Esophagus squamous epithelium (tissue), 4 donors: ENCODE data around the gene NOXA1.

Source experiments
- CTCF ChIP-seq, 6 experiments: fragments of 450-650 bp in 4 of 6; fragments of 200-600 bp in 2 of 6; sonication (generic) in 2 of 6; IDR thresholded peaks; one replicate each; pipeline ENCODE4 v1.5.1; 2016 to 2019; ENCODE audit warnings: antibody characterized with exemption in 6 of 6, mild to moderate bottlenecking in 4 of 6, moderate library complexity in 4 of 6
- POLR2A ChIP-seq, 4 donors: fragments of 450-650 bp; IDR thresholded peaks; one replicate each; pipeline ENCODE4 v1.6.1; 2017; ENCODE audit warnings: antibody characterized with exemption in 4 of 4, mild to moderate bottlenecking in 4 of 4, moderate library complexity in 3 of 4

DNA sequence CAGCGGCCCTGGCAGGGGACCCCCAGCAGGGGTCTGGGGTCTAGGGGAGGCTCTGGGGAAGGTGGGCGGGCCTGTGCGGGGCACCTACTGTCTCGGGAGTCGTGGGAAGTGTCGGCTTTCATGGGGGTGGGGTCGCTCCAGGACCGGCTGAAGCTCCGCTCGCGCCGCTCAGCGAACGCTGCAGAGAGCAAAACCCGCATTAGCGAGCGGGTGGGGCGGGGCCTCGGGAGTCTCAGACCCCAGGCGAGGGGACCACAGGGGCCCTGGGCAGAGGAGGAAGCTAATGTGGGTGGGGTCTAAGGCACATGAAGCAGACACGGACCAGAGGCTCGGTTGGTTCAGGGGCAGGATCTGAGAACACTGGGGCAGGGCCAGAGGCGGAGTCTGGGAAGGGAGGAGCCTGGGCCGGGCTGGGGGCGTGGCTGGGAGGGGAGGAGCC lies 30.5 kb downstream of the NOXA1 start:
- TF ChIP-seq CTCF (IDR thresholded peaks at IDR 0.05), result no peak
- TF ChIP-seq POLR2A (IDR thresholded peaks at IDR 0.05), result no peak
